ENCODE data around the gene GLRX.

Gene GLRX

GRCh38 chr5:95800553-95800952, 22.0 kb downstream of the GLRX start:
- Histone ChIP-seq H3K4me3 (ENCODE audit: insufficient read depth, low read length, poor library complexity, severe bottlenecking) (no peak overlapping the region), H3F3A (ENCODE audit: insufficient read depth) (no peaks in the 10 kb centered on the region), H3K36me3 (ENCODE audit: low read length) (no peaks in the 10 kb centered on the region), H3K4me2 (ENCODE audit: low read depth, low read length, poor library complexity, severe bottlenecking) (no peak overlapping the region), H3K27ac (ENCODE audit: low read depth, low read length) (no peak overlapping the region), H3K9me3 (ENCODE audit: insufficient read depth, low read length) (no peaks in the 10 kb centered on the region), H3K27me3 (ENCODE audit: low read length) (no peaks in the 10 kb centered on the region), H2AFZ (ENCODE audit: low read depth, low read length, severe bottlenecking) (no peak overlapping the region), H3K79me2 (ENCODE audit: insufficient read depth, low read length) (no peaks in the 10 kb centered on the region), H3K9ac (ENCODE audit: low read length) (no peak overlapping the region), H3K9me2 (replicated peaks; ENCODE audit: insufficient read depth, low read length) (no peaks in the 10 kb centered on the region), H4K20me1 (ENCODE audit: low read depth, low read length) (no peaks in the 10 kb centered on the region)
- TF ChIP-seq EZH2phosphoT487 (conservative IDR thresholded peaks at IDR 0.05; ENCODE audit: low read length): no peak
- TF ChIP-seq, protein P1, sequence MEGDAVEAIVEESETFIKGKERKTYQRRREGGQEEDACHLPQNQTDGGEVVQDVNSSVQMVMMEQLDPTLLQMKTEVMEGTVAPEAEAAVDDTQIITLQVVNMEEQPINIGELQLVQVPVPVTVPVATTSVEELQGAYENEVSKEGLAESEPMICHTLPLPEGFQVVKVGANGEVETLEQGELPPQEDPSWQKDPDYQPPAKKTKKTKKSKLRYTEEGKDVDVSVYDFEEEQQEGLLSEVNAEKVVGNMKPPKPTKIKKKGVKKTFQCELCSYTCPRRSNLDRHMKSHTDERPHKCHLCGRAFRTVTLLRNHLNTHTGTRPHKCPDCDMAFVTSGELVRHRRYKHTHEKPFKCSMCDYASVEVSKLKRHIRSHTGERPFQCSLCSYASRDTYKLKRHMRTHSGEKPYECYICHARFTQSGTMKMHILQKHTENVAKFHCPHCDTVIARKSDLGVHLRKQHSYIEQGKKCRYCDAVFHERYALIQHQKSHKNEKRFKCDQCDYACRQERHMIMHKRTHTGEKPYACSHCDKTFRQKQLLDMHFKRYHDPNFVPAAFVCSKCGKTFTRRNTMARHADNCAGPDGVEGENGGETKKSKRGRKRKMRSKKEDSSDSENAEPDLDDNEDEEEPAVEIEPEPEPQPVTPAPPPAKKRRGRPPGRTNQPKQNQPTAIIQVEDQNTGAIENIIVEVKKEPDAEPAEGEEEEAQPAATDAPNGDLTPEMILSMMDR (IDR thresholded peaks at IDR 0.05; ENCODE audit: insufficient read depth, low read length, poor library complexity, severe bottlenecking): no peak

GRCh38 chr5:95799191-95799835, 23.2 kb downstream of the GLRX start:
- H3K4me2 ChIP-seq (ENCODE audit: low read depth, low read length, poor library complexity, severe bottlenecking): no peak overlapping the region
- no peaks in the 10 kb centered on the region for H3K27me3 ChIP-seq (ENCODE audit: low read length)
- H3K9me3 ChIP-seq (ENCODE audit: insufficient read depth, low read length): no peaks in the 10 kb centered on the region
- no peaks in the 10 kb centered on the region for H3K79me2 ChIP-seq (ENCODE audit: insufficient read depth, low read length)
- H3F3A ChIP-seq (ENCODE audit: insufficient read depth): no peaks in the 10 kb centered on the region
- H3K27ac ChIP-seq (ENCODE audit: low read depth, low read length): no peak overlapping the region
- no peaks in the 10 kb centered on the region for H4K20me1 ChIP-seq (ENCODE audit: low read depth, low read length)
- H3K9ac ChIP-seq (ENCODE audit: low read length): no peak overlapping the region
- no peak overlapping the region for H2AFZ ChIP-seq (ENCODE audit: low read depth, low read length, severe bottlenecking)
- H3K36me3 ChIP-seq (ENCODE audit: low read length): no peaks in the 10 kb centered on the region
- H3K4me3 ChIP-seq (ENCODE audit: insufficient read depth, low read length, poor library complexity, severe bottlenecking): no peak overlapping the region
- no peaks in the 10 kb centered on the region for H3K9me2 ChIP-seq (replicated peaks; ENCODE audit: insufficient read depth, low read length)
- TF ChIP-seq, protein P1 (IDR thresholded peaks at IDR 0.05; ENCODE audit: insufficient read depth, low read length, poor library complexity, severe bottlenecking): no peak
- no peak for TF ChIP-seq EZH2phosphoT487 (conservative IDR thresholded peaks at IDR 0.05; ENCODE audit: low read length)

DNA sequence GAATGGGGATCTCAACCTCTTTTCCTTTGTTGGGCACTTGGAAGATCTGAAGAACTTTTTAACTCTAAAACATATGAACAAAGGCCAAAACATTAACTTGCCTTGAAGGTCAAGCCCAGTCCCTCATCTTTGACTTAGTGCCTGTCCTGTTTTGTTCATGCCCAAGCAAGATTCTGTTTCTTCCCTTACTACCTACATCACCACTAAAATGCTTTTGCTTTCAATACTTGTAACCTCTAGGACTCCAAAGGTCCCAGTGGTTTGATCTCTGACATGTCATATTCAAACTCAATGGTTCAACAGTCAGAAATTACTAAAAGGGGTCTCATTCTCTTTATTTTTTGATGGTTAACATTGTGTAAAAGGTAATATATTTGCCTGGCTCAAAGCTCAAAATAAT, 24.0 kb downstream of the GLRX start:
- Histone ChIP-seq H3K9me2 (replicated peaks; ENCODE audit: insufficient read depth, low read length) (no peaks in the 10 kb centered on the region), H3K36me3 (ENCODE audit: low read length) (no peaks in the 10 kb centered on the region), H3K9ac (ENCODE audit: low read length) (no peak overlapping the region), H3K27ac (ENCODE audit: low read depth, low read length) (no peak overlapping the region), H3K79me2 (ENCODE audit: insufficient read depth, low read length) (no peaks in the 10 kb centered on the region), H3K4me2 (ENCODE audit: low read depth, low read length, poor library complexity, severe bottlenecking) (no peak overlapping the region), H3F3A (ENCODE audit: insufficient read depth) (no peaks in the 10 kb centered on the region), H3K27me3 (ENCODE audit: low read length) (no peaks in the 10 kb centered on the region), H2AFZ (ENCODE audit: low read depth, low read length, severe bottlenecking) (no peak overlapping the region), H3K9me3 (ENCODE audit: insufficient read depth, low read length) (no peaks in the 10 kb centered on the region), H3K4me3 (ENCODE audit: insufficient read depth, low read length, poor library complexity, severe bottlenecking) (no peak overlapping the region), H4K20me1 (ENCODE audit: low read depth, low read length) (no peaks in the 10 kb centered on the region)
- TF ChIP-seq, protein P1 (IDR thresholded peaks at IDR 0.05; ENCODE audit: insufficient read depth, low read length, poor library complexity, severe bottlenecking): no peak
